Measurements from ENCODE around the gene GSE1. TPM values are rescaled to one million over a fixed set of nuclear protein-coding genes. Genes with fewer than 3 reads are reported as not detected.

GSE1 gene
- total RNA-seq, 6 experiments from 2014 or later: 49.2 to 62.3 (median 58.1) TPM

DNA sequence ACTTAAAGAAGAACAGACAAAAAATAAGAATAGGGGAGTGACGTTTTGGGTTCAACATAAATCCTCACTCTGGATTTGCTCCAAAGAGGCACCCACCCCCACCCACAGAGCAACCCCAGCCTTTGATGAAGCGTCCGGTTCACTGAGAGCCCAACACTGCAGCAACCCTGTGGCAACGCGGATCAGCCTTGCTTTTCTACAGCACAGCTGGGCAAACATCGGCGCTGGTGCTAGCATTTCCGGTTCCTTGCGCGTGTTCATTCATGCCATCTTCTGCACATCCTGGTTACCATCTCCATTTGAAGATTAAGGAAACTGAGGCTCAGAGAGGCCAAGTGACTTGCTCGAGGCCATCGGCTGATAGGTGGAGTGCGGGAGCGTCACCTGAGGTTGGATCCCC lies 84.3 kb downstream of the GSE1 start:
- Mint-ChIP-seq H3K27me3 (ENCODE audit: insufficient read depth) (peaks cover 11% of the 10 kb centered on the region), H3K36me3 (ENCODE audit: low read depth) (peaks cover 7% of the 10 kb centered on the region; the same call in 1 of the 2 replicates), H3K4me1 (ENCODE audit: low read depth) (peaks cover 8% of the 10 kb centered on the region), H3K27ac (no peak overlapping the region), H3K4me3 (no peak overlapping the region), H3K9me3 (no peaks in the 10 kb centered on the region)
- no peak for DNase-seq
- TF ChIP-seq, protein P1, sequence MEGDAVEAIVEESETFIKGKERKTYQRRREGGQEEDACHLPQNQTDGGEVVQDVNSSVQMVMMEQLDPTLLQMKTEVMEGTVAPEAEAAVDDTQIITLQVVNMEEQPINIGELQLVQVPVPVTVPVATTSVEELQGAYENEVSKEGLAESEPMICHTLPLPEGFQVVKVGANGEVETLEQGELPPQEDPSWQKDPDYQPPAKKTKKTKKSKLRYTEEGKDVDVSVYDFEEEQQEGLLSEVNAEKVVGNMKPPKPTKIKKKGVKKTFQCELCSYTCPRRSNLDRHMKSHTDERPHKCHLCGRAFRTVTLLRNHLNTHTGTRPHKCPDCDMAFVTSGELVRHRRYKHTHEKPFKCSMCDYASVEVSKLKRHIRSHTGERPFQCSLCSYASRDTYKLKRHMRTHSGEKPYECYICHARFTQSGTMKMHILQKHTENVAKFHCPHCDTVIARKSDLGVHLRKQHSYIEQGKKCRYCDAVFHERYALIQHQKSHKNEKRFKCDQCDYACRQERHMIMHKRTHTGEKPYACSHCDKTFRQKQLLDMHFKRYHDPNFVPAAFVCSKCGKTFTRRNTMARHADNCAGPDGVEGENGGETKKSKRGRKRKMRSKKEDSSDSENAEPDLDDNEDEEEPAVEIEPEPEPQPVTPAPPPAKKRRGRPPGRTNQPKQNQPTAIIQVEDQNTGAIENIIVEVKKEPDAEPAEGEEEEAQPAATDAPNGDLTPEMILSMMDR (IDR thresholded peaks at IDR 0.05): no peak

DNA sequence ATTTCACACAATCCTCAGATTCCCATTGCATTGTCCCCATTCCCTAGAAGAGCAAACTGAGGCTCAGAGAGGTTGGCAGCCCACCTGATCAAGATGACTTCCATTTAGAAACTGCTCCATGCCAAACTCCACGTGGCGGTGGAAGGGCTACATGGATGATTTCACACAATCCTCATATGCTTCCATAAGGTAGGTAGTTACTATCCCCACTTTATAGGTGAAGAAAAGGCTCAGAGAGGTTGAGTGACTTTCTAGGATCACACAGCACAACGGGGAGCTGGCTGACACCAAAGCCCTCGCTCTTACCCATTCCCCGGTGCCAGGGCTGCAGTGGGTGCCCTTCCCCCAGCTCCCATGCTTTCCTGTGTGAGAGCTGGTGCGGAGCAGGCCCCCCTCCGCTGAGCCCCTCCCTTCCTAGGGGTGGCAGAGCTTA lies 85.4 kb downstream of the GSE1 start:
- TF ChIP-seq, protein P1 (IDR thresholded peaks at IDR 0.05): no peak
- H3K9me3 Mint-ChIP-seq: no peaks in the 10 kb centered on the region
- H3K4me3 Mint-ChIP-seq: no peak overlapping the region
- no peak for DNase-seq
- H3K27me3 Mint-ChIP-seq (ENCODE audit: insufficient read depth): peaks cover 9% of the 10 kb centered on the region
- H3K27ac Mint-ChIP-seq: no peak overlapping the region
- H3K36me3 Mint-ChIP-seq (ENCODE audit: low read depth): peaks cover 7% of the 10 kb centered on the region; the same call in 1 of the 2 replicates
- H3K4me1 Mint-ChIP-seq (ENCODE audit: low read depth): peaks cover 8% of the 10 kb centered on the region

DNA sequence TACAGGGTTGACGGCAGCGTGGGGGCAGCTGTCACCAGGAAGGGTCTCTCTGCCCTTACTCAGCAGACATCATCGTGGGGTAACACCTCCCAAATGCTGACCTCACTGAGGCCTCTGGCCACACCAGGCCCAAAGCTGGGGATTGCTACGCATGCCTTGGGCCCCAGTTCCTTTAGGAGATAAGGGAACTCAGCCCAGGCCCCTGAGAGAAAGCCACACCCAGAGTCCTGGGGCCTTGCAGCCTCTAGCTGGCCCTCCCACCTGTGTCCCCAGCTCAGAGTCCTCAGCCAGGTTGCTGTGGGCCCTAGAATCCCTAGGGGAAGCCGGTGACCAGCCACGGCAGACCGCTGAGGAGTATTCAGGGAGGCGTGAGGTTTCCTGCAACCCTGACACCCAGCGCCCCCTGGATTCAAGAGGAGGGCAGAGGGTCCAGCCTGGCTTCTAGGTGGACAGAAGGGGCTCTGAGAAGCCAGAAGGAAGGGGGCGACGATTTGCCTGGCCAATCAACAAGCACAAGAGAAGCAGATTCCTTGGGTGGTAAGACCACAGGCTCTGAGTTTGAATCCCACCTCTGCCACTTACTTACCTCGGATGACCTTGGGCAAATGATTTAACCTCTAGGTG lies 85.9 kb downstream of the GSE1 start:
- no peak for DNase-seq
- H3K4me1 Mint-ChIP-seq (ENCODE audit: low read depth): peaks cover 8% of the 10 kb centered on the region
- peaks cover 7% of the 10 kb centered on the region; the same call in 1 of the 2 replicates for H3K36me3 Mint-ChIP-seq (ENCODE audit: low read depth)
- TF ChIP-seq, protein P1 (IDR thresholded peaks at IDR 0.05): peak; percentile 16; the same call in 1 of the 2 replicates
- no peak overlapping the region for H3K4me3 Mint-ChIP-seq
- H3K27me3 Mint-ChIP-seq (ENCODE audit: insufficient read depth): peaks cover 9% of the 10 kb centered on the region
- H3K9me3 Mint-ChIP-seq: no peaks in the 10 kb centered on the region
- no peak overlapping the region for H3K27ac Mint-ChIP-seq

DNA sequence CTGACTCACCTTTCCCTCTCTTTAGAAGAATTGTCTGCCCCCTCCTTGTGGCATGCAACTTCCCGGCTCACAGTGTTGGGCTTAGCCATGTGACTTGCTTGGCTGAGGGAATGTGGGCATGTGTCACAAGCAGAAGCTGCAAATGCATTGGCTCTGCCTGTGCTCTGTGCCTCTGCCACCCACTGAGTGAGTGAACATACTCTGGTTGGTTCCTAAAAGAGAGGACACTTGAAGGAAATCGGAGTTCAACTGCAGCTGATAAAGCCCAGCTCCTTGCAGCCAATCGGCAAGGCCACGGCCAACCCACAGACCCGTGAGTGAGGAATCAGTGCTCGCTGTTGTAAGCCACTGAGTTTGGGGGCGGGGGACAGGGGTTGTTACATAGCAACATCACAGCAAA lies 86.5 kb downstream of the GSE1 start:
- H3K4me3 Mint-ChIP-seq: no peak overlapping the region
- DNase-seq: peak; percentile 50
- peaks cover 8% of the 10 kb centered on the region for H3K4me1 Mint-ChIP-seq (ENCODE audit: low read depth)
- H3K9me3 Mint-ChIP-seq: no peaks in the 10 kb centered on the region
- TF ChIP-seq, protein P1 (IDR thresholded peaks at IDR 0.05): no peak
- H3K36me3 Mint-ChIP-seq (ENCODE audit: low read depth): peaks cover 7% of the 10 kb centered on the region; the same call in 1 of the 2 replicates
- peaks cover 9% of the 10 kb centered on the region for H3K27me3 Mint-ChIP-seq (ENCODE audit: insufficient read depth)
- H3K27ac Mint-ChIP-seq: no peak overlapping the region

DNA sequence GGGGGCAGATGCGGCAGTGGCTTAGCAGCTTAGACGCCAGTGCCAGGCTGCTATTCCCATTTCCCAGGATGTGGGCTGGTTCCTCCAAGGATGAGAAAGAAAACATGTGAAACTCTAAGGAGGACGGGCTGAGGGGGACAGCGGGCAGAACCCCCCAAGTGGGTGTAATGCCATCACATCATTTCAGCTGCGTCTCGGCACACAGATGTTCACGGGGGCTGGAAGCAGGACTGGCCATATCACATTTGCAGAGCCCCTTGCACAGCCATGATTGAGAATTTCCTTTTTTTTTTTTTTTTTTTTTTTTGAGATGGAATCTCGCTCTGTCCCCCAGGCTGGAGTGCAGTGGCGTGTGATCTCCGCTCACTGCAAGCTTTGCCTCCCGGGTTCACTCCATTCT lies 90.9 kb downstream of the GSE1 start:
- peaks cover 2% of the 10 kb centered on the region for H3K27me3 Mint-ChIP-seq (ENCODE audit: insufficient read depth)
- TF ChIP-seq, protein P1 (IDR thresholded peaks at IDR 0.05): no peak
- no peaks in the 10 kb centered on the region for H3K9me3 Mint-ChIP-seq
- H3K36me3 Mint-ChIP-seq (ENCODE audit: low read depth): peaks cover 11% of the 10 kb centered on the region; the same call in 1 of the 2 replicates
- H3K4me1 Mint-ChIP-seq (ENCODE audit: low read depth): peaks cover 8% of the 10 kb centered on the region
- no peak for DNase-seq
- no peak overlapping the region for H3K4me3 Mint-ChIP-seq
- H3K27ac Mint-ChIP-seq: no peak overlapping the region

All from HFFc6 (cell line).